Stimulated activated CD8-positive, alpha-beta memory T cell treated with anti-CD3 and anti-CD28 coated beads, Interleukin-7, amount 100 ng/mL, for 1 hour (primary cell): ENCODE data around the gene EWSR1.
"Not testable (repeated sequence)": the region's sequence is repeated elsewhere in the genome, so short reads cannot be mapped to it uniquely, and the experiment has no call there.

Experiments
- DNase-seq, 2 donors: peaks; one replicate each; pipeline ENCODE4 v3.0.0-alpha.2; 2020; ENCODE audit warnings: low read depth in 2 of 2

EWSR1 gene

GRCh38 chr22:29338398-29338797, 70.3 kb downstream of the EWSR1 start:
- no peak for DNase-seq

- no peak for DNase-seq
Measured at GRCh38 chr22:29339381-29340235, 71.5 kb downstream of the EWSR1 start.

- DNase-seq: no peak
Measured at GRCh38 chr22:29340566-29340965, 72.5 kb downstream of the EWSR1 start.

GRCh38 chr22:29341056-29341848, 73.2 kb downstream of the EWSR1 start:
- DNase-seq: no peak

- DNase-seq: no peak
Measured at GRCh38 chr22:29341849-29342127, 73.7 kb downstream of the EWSR1 start.

- no peak for DNase-seq
Measured at GRCh38 chr22:29342177-29342576, 74.1 kb downstream of the EWSR1 start.

- no peak for DNase-seq
Measured at GRCh38 chr22:29342577-29343312, 74.7 kb downstream of the EWSR1 start.

GRCh38 chr22:29343313-29343805, 75.3 kb downstream of the EWSR1 start:
- no peak for DNase-seq

- no peak for DNase-seq
Measured at GRCh38 chr22:29344137-29344536, 76.1 kb downstream of the EWSR1 start.

GRCh38 chr22:29344889-29345288, 76.8 kb downstream of the EWSR1 start:
- not testable (repeated sequence) for DNase-seq

GRCh38 chr22:29345932-29346331, 77.9 kb downstream of the EWSR1 start:
- no peak for DNase-seq

GRCh38 chr22:29346659-29347058, 78.6 kb downstream of the EWSR1 start:
- DNase-seq: no peak

- no peak for DNase-seq
Measured at GRCh38 chr22:29348041-29348440, 80.0 kb downstream of the EWSR1 start.

- DNase-seq: no peak
Measured at GRCh38 chr22:29348956-29349355, 80.9 kb downstream of the EWSR1 start.
